ENCODE data around the gene EHBP1L1.

EHBP1L1 gene

DNA sequence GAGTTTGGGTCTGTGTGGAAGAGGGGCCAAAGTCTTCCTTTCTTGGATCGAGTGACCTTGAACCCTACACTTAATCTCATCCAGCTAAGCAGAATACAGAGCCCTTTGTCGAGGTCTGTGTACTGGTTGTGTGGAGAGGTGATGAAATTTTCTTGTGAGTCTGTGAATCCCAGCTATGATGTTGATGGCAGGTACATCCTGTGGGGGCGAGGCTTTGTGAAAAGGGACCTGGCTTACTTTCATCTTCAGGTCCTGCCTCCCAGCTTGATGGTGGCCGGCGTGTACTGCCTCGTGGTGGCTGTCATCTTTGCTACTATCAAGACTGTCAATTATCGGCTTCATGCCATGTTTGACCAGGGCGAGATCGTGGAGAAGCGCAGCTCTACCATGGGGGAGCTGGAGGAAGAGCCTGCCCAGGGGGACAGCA, 40.7 kb downstream of the EHBP1L1 start:
- TF ChIP-seq, protein P1, sequence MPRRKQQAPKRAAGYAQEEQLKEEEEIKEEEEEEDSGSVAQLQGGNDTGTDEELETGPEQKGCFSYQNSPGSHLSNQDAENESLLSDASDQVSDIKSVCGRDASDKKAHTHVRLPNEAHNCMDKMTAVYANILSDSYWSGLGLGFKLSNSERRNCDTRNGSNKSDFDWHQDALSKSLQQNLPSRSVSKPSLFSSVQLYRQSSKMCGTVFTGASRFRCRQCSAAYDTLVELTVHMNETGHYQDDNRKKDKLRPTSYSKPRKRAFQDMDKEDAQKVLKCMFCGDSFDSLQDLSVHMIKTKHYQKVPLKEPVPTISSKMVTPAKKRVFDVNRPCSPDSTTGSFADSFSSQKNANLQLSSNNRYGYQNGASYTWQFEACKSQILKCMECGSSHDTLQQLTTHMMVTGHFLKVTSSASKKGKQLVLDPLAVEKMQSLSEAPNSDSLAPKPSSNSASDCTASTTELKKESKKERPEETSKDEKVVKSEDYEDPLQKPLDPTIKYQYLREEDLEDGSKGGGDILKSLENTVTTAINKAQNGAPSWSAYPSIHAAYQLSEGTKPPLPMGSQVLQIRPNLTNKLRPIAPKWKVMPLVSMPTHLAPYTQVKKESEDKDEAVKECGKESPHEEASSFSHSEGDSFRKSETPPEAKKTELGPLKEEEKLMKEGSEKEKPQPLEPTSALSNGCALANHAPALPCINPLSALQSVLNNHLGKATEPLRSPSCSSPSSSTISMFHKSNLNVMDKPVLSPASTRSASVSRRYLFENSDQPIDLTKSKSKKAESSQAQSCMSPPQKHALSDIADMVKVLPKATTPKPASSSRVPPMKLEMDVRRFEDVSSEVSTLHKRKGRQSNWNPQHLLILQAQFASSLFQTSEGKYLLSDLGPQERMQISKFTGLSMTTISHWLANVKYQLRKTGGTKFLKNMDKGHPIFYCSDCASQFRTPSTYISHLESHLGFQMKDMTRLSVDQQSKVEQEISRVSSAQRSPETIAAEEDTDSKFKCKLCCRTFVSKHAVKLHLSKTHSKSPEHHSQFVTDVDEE (CRISPR knock-in tag; IDR thresholded peaks at IDR 0.05) = no peak
- TF ChIP-seq ESRRG (CRISPR knock-in tag; IDR thresholded peaks at IDR 0.05) (no peak), POU6F1 (CRISPR knock-in tag; IDR thresholded peaks at IDR 0.05; ENCODE audit: borderline replicate concordance, low read depth) (no peak), SNAI2 (CRISPR knock-in tag; IDR thresholded peaks at IDR 0.05) (no peak), TOX (CRISPR knock-in tag; IDR thresholded peaks at IDR 0.05; ENCODE audit: borderline replicate concordance) (no peak), ZNF565 (CRISPR knock-in tag; conservative IDR thresholded peaks at IDR 0.05; ENCODE audit: low read depth) (no peak), ISL1 (CRISPR knock-in tag; IDR thresholded peaks at IDR 0.05) (no peak), ZNF8 (CRISPR knock-in tag; IDR thresholded peaks at IDR 0.05) (no peak), ARNTL (CRISPR knock-in tag; IDR thresholded peaks at IDR 0.05; ENCODE audit: borderline replicate concordance, low read depth) (no peak), ZFP30 (CRISPR knock-in tag; IDR thresholded peaks at IDR 0.05) (no peak), ZC3H10 (CRISPR knock-in tag; IDR thresholded peaks at IDR 0.05) (no peak), ZNF70 (CRISPR knock-in tag; IDR thresholded peaks at IDR 0.05) (no peak), RARB (CRISPR knock-in tag; IDR thresholded peaks at IDR 0.05) (no peak)
- TF ChIP-seq, protein P2, sequence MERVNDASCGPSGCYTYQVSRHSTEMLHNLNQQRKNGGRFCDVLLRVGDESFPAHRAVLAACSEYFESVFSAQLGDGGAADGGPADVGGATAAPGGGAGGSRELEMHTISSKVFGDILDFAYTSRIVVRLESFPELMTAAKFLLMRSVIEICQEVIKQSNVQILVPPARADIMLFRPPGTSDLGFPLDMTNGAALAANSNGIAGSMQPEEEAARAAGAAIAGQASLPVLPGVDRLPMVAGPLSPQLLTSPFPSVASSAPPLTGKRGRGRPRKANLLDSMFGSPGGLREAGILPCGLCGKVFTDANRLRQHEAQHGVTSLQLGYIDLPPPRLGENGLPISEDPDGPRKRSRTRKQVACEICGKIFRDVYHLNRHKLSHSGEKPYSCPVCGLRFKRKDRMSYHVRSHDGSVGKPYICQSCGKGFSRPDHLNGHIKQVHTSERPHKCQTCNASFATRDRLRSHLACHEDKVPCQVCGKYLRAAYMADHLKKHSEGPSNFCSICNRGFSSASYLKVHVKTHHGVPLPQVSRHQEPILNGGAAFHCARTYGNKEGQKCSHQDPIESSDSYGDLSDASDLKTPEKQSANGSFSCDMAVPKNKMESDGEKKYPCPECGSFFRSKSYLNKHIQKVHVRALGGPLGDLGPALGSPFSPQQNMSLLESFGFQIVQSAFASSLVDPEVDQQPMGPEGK (CRISPR knock-in tag; IDR thresholded peaks at IDR 0.05; ENCODE audit: borderline replicate concordance) = no peak
- no peak for ATAC-seq

GRCh38 chr11:65617136-65617850, 41.4 kb downstream of the EHBP1L1 start:
- TF ChIP-seq SNAI2 (CRISPR knock-in tag; IDR thresholded peaks at IDR 0.05) = no peak
- no peak for ATAC-seq

- TF ChIP-seq OSR1 (CRISPR knock-in tag; IDR thresholded peaks at IDR 0.05) (no peak), ZNF565 (CRISPR knock-in tag; conservative IDR thresholded peaks at IDR 0.05; ENCODE audit: low read depth) (no peak), ARNTL (CRISPR knock-in tag; IDR thresholded peaks at IDR 0.05; ENCODE audit: borderline replicate concordance, low read depth) (no peak), CREB5 (CRISPR knock-in tag; IDR thresholded peaks at IDR 0.05; ENCODE audit: low read depth) (no peak), RARB (CRISPR knock-in tag; IDR thresholded peaks at IDR 0.05) (no peak), GLIS3 (CRISPR knock-in tag; IDR thresholded peaks at IDR 0.05) (no peak), ZFP3 (CRISPR knock-in tag; IDR thresholded peaks at IDR 0.05) (no peak), ISL1 (CRISPR knock-in tag; IDR thresholded peaks at IDR 0.05) (no peak), ZNF70 (CRISPR knock-in tag; IDR thresholded peaks at IDR 0.05) (no peak)
Observed at GRCh38 chr11:65617990-65618751, 42.3 kb downstream of the EHBP1L1 start.

DNA sequence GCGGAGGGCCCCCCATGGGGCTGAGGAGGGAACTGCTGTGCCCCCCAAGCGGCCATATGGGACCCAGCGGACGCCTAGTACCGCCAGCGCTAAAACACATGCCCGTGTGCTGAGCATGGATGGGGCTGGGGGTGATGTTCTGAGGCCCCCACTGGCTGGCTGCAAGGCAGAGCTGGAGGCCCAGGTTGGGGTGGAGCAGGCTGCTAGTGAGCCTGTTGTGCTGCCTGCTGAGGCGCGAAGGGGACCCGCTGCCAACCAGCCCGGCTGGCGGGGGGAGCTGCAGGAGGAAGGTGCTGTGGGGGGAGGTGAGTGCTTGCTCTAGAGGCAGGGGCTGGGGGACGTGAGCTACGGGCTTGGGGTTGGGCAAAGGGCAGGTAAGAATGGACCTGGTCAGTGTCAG, 42.9 kb downstream of the EHBP1L1 start:
- ATAC-seq = no peak

More at GRCh38 chr11:65617990-65618751, 42.3 kb downstream of the EHBP1L1 start:
- no peak for ATAC-seq

More for the DNA sequence above, 42.9 kb downstream of the EHBP1L1 start:
- TF ChIP-seq CSDC2 (CRISPR knock-in tag; IDR thresholded peaks at IDR 0.05) (no peak), ZNF8 (CRISPR knock-in tag; IDR thresholded peaks at IDR 0.05) (no peak), OSR1 (CRISPR knock-in tag; IDR thresholded peaks at IDR 0.05) (no peak), RARB (CRISPR knock-in tag; IDR thresholded peaks at IDR 0.05) (no peak), TOX (CRISPR knock-in tag; IDR thresholded peaks at IDR 0.05; ENCODE audit: borderline replicate concordance) (no peak), ZFP30 (CRISPR knock-in tag; IDR thresholded peaks at IDR 0.05) (no peak), CREB5 (CRISPR knock-in tag; IDR thresholded peaks at IDR 0.05; ENCODE audit: low read depth) (no peak), ZFP3 (CRISPR knock-in tag; IDR thresholded peaks at IDR 0.05) (no peak), BACH2 (CRISPR knock-in tag; IDR thresholded peaks at IDR 0.05; ENCODE audit: borderline replicate concordance) (no peak), ISL1 (CRISPR knock-in tag; IDR thresholded peaks at IDR 0.05) (no peak), ZNF70 (CRISPR knock-in tag; IDR thresholded peaks at IDR 0.05) (no peak), ZNF565 (CRISPR knock-in tag; conservative IDR thresholded peaks at IDR 0.05; ENCODE audit: low read depth) (no peak)
